Uterus (tissue), 2 donors: ENCODE data around the gene CLCN5.

ENCODE experiments used
- POLR2A ChIP-seq, 2 donors: fragments of 450-650 bp; IDR thresholded peaks; one replicate each; pipeline ENCODE4 v1.6.1; 2016; ENCODE audit warnings: antibody characterized with exemption in 2 of 2, mild to moderate bottlenecking in 1 of 2, moderate library complexity in 1 of 2
- TF ChIP-seq, protein P1 (sequence below), 4 experiments: fragments of 200-600 bp in 2 of 4; fragments of 450-650 bp in 2 of 4; sonication (generic) in 2 of 4; IDR thresholded peaks; one replicate each; pipeline ENCODE4 v1.5.1; 2016 to 2019; ENCODE audit warnings: antibody characterized with exemption in 4 of 4, mild to moderate bottlenecking in 2 of 4, moderate library complexity in 1 of 4

GRCh38 chrX:49901048-49901447, 21.3 kb upstream of the CLCN5 start:
- TF ChIP-seq, protein P1, sequence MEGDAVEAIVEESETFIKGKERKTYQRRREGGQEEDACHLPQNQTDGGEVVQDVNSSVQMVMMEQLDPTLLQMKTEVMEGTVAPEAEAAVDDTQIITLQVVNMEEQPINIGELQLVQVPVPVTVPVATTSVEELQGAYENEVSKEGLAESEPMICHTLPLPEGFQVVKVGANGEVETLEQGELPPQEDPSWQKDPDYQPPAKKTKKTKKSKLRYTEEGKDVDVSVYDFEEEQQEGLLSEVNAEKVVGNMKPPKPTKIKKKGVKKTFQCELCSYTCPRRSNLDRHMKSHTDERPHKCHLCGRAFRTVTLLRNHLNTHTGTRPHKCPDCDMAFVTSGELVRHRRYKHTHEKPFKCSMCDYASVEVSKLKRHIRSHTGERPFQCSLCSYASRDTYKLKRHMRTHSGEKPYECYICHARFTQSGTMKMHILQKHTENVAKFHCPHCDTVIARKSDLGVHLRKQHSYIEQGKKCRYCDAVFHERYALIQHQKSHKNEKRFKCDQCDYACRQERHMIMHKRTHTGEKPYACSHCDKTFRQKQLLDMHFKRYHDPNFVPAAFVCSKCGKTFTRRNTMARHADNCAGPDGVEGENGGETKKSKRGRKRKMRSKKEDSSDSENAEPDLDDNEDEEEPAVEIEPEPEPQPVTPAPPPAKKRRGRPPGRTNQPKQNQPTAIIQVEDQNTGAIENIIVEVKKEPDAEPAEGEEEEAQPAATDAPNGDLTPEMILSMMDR (IDR thresholded peaks at IDR 0.05), result no peak
- no peak for TF ChIP-seq POLR2A (IDR thresholded peaks at IDR 0.05)
